ENCODE measurements around the gene ALPP. TPM values are rescaled to one million over a fixed set of nuclear protein-coding genes. Genes with fewer than 3 reads are reported as not detected.

ALPP gene
- polyA plus RNA-seq, 1 donor from 2014 or later: not detected

DNA sequence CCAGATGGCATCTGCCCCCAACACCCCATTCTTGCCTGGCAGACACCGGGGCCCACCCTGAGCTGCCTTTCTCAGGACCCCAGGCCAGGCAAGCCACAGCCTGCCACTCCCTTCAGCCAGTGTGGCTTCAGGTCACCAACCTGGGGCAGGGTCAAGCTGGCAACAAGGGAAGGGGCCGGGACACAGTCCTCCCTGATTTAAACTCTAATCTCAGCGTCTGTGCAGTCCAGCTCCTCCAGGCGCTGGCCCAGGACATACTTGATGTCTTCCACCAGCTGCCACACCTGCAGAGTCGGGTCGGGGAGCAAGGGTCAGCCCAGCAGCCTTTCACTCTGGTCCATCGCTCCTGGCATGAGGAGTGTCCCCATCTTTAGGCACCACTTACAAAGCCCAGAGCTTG, 29.0 kb upstream of the ALPP start:
- Histone ChIP-seq H3K9me3 (ENCODE audit: low read length) (no peaks in the 10 kb centered on the region), H3K9ac (ENCODE audit: low read length) (no peak overlapping the region), H2AFZ (ENCODE audit: low read depth, low read length) (no peak overlapping the region), H3K36me3 (ENCODE audit: insufficient read depth, low read length) (no peaks in the 10 kb centered on the region), H3K79me2 (replicated peaks; ENCODE audit: insufficient read depth, low read length) (no peaks in the 10 kb centered on the region), H3K27ac (ENCODE audit: low read length) (no peak overlapping the region), H3K4me2 (ENCODE audit: low read length) (no peak overlapping the region), H3K9me2 (ENCODE audit: insufficient read depth, low read length) (no peaks in the 10 kb centered on the region), H3F3A (ENCODE audit: insufficient read depth, low read length, poor library complexity, severe bottlenecking) (no peaks in the 10 kb centered on the region), H4K20me1 (ENCODE audit: insufficient read depth) (no peaks in the 10 kb centered on the region), H3K4me3 (ENCODE audit: low read length) (no peak overlapping the region), H3K27me3 (ENCODE audit: insufficient read depth, low read depth, low read length) (peaks cover 42% of the 10 kb centered on the region)
- no peak for TF ChIP-seq MXI1 (conservative IDR thresholded peaks at IDR 0.05; ENCODE audit: poor library complexity, severe bottlenecking)
- TF ChIP-seq EP300 (conservative IDR thresholded peaks at IDR 0.05; ENCODE audit: poor library complexity, severe bottlenecking): no peak
- TF ChIP-seq, protein P1, sequence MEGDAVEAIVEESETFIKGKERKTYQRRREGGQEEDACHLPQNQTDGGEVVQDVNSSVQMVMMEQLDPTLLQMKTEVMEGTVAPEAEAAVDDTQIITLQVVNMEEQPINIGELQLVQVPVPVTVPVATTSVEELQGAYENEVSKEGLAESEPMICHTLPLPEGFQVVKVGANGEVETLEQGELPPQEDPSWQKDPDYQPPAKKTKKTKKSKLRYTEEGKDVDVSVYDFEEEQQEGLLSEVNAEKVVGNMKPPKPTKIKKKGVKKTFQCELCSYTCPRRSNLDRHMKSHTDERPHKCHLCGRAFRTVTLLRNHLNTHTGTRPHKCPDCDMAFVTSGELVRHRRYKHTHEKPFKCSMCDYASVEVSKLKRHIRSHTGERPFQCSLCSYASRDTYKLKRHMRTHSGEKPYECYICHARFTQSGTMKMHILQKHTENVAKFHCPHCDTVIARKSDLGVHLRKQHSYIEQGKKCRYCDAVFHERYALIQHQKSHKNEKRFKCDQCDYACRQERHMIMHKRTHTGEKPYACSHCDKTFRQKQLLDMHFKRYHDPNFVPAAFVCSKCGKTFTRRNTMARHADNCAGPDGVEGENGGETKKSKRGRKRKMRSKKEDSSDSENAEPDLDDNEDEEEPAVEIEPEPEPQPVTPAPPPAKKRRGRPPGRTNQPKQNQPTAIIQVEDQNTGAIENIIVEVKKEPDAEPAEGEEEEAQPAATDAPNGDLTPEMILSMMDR (IDR thresholded peaks at IDR 0.05; ENCODE audit: poor library complexity, severe bottlenecking): no peak
- TF ChIP-seq SMC3 (conservative IDR thresholded peaks at IDR 0.05; ENCODE audit: poor library complexity): no peak
- no peak for TF ChIP-seq EZH2 (IDR thresholded peaks at IDR 0.05; ENCODE audit: borderline replicate concordance, insufficient read depth, low read length, poor library complexity, severe bottlenecking)
- no peak for TF ChIP-seq TAF1 (IDR thresholded peaks at IDR 0.05; ENCODE audit: low read depth)
- no peak for TF ChIP-seq POLR2AphosphoS5 (IDR thresholded peaks at IDR 0.05)
- no peak for TF ChIP-seq RAD21 (conservative IDR thresholded peaks at IDR 0.05)
- TF ChIP-seq, protein P2, sequence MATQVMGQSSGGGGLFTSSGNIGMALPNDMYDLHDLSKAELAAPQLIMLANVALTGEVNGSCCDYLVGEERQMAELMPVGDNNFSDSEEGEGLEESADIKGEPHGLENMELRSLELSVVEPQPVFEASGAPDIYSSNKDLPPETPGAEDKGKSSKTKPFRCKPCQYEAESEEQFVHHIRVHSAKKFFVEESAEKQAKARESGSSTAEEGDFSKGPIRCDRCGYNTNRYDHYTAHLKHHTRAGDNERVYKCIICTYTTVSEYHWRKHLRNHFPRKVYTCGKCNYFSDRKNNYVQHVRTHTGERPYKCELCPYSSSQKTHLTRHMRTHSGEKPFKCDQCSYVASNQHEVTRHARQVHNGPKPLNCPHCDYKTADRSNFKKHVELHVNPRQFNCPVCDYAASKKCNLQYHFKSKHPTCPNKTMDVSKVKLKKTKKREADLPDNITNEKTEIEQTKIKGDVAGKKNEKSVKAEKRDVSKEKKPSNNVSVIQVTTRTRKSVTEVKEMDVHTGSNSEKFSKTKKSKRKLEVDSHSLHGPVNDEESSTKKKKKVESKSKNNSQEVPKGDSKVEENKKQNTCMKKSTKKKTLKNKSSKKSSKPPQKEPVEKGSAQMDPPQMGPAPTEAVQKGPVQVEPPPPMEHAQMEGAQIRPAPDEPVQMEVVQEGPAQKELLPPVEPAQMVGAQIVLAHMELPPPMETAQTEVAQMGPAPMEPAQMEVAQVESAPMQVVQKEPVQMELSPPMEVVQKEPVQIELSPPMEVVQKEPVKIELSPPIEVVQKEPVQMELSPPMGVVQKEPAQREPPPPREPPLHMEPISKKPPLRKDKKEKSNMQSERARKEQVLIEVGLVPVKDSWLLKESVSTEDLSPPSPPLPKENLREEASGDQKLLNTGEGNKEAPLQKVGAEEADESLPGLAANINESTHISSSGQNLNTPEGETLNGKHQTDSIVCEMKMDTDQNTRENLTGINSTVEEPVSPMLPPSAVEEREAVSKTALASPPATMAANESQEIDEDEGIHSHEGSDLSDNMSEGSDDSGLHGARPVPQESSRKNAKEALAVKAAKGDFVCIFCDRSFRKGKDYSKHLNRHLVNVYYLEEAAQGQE (IDR thresholded peaks at IDR 0.05; ENCODE audit: borderline replicate concordance): no peak

DNA sequence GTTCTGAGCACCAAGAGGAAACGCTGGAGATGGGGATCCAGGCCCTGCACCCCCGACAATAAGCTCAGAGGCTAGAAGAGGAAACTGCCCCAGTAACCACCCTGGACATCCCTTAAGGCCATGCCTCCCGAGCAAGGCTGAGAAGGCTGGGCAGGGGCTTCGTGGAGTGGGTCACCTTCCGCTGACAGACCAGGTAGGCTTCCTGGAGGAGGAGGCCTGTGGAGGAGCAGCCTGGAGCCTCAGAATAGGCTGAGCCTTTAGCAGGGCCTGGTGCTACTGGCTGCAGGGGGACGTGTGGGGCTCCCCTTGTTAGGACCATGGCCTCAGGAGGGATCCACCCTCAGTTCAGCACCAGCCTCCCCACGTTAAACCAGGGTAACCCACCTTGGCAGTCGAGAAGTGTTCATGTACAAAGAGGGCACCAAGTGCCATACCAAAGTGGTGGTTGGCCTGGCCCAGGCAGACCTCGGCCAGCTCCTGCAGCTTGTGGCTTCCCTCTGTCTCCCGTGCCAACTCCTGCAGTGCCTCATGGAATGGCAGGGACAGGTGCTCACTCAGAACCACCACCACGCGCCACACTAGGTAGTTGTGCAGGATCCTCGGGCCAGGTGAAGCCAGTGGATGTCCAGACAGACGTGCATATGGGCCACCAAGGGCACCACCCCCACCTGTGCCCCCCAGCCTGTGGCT, 28.5 kb upstream of the ALPP start:
- no peak overlapping the region for H3K9ac ChIP-seq (ENCODE audit: low read length)
- no peak overlapping the region for H3K4me3 ChIP-seq (ENCODE audit: low read length)
- no peaks in the 10 kb centered on the region for H3K79me2 ChIP-seq (replicated peaks; ENCODE audit: insufficient read depth, low read length)
- H3F3A ChIP-seq (ENCODE audit: insufficient read depth, low read length, poor library complexity, severe bottlenecking): no peaks in the 10 kb centered on the region
- no peaks in the 10 kb centered on the region for H3K9me2 ChIP-seq (ENCODE audit: insufficient read depth, low read length)
- H3K9me3 ChIP-seq (ENCODE audit: low read length): no peaks in the 10 kb centered on the region
- no peak overlapping the region for H3K27ac ChIP-seq (ENCODE audit: low read length)
- H3K4me2 ChIP-seq (ENCODE audit: low read length): no peak overlapping the region
- no peak overlapping the region for H2AFZ ChIP-seq (ENCODE audit: low read depth, low read length)
- H3K27me3 ChIP-seq (ENCODE audit: insufficient read depth, low read depth, low read length): peaks cover 42% of the 10 kb centered on the region
- TF ChIP-seq MXI1 (conservative IDR thresholded peaks at IDR 0.05; ENCODE audit: poor library complexity, severe bottlenecking) (no peak), RAD21 (conservative IDR thresholded peaks at IDR 0.05) (no peak), TAF1 (IDR thresholded peaks at IDR 0.05; ENCODE audit: low read depth) (no peak), EZH2 (IDR thresholded peaks at IDR 0.05; ENCODE audit: borderline replicate concordance, insufficient read depth, low read length, poor library complexity, severe bottlenecking) (no peak), EP300 (conservative IDR thresholded peaks at IDR 0.05; ENCODE audit: poor library complexity, severe bottlenecking) (no peak), SMC3 (conservative IDR thresholded peaks at IDR 0.05; ENCODE audit: poor library complexity) (no peak), POLR2AphosphoS5 (IDR thresholded peaks at IDR 0.05) (no peak)
- TF ChIP-seq, protein P1 (IDR thresholded peaks at IDR 0.05; ENCODE audit: poor library complexity, severe bottlenecking): no peak
- TF ChIP-seq, protein P2 (IDR thresholded peaks at IDR 0.05; ENCODE audit: borderline replicate concordance): no peak
- H4K20me1 ChIP-seq (ENCODE audit: insufficient read depth): no peaks in the 10 kb centered on the region
- no peaks in the 10 kb centered on the region for H3K36me3 ChIP-seq (ENCODE audit: insufficient read depth, low read length)

Measured in neural cell (in vitro differentiated cells).